Kidney epithelial cell (primary cell): ENCODE measurements around the gene LZTR1. TPM values are rescaled to one million over a fixed set of nuclear protein-coding genes. Genes with fewer than 3 reads are reported as not detected.

Experiments
- DNase-seq: peaks from one replicate; pipeline ENCODE4 v3.0.0-alpha.2; 2010; ENCODE audit warnings: low read depth
- H3K27me3 ChIP-seq: 2 replicates; pipeline ENCODE4 v1.6.0; 2011; ENCODE audit warnings: low read length; ENCODE audit not compliant: control insufficient read depth, insufficient read depth
- H3K36me3 ChIP-seq: 2 replicates; pipeline ENCODE4 v1.5.1; 2011; ENCODE audit warnings: low read length; ENCODE audit not compliant: control insufficient read depth, insufficient read depth
- H3K4me3 ChIP-seq: 2 replicates; pipeline ENCODE4 v1.5.1; 2011; ENCODE audit warnings: low read depth, mild to moderate bottlenecking, control low read depth, low read length
- total RNA-seq: library from RNA; depleted of rRNA; stranded (reverse); fragments of >200 nt; gene quantifications from 2 replicates; pipeline ENCODE4 v1.2.3, GENCODE V29; 2015
- TF ChIP-seq, protein P1 (sequence below): IDR thresholded peaks from 2 replicates; pipeline ENCODE4 v1.5.1; 2011; ENCODE audit warnings: mild to moderate bottlenecking, moderate library complexity, low read length, control low read depth, inconsistent platforms; ENCODE audit not compliant: insufficient read depth, poor library complexity, severe bottlenecking

LZTR1 gene
- total RNA-seq, 1 donor from 2014 or later, result 45.2 TPM

GRCh38 chr22:20983081-20983771 is 1.1 kb downstream of the LZTR1 start:
- H3K4me3 ChIP-seq, result peak overlapping the region; percentile 80
- TF ChIP-seq, protein P1, sequence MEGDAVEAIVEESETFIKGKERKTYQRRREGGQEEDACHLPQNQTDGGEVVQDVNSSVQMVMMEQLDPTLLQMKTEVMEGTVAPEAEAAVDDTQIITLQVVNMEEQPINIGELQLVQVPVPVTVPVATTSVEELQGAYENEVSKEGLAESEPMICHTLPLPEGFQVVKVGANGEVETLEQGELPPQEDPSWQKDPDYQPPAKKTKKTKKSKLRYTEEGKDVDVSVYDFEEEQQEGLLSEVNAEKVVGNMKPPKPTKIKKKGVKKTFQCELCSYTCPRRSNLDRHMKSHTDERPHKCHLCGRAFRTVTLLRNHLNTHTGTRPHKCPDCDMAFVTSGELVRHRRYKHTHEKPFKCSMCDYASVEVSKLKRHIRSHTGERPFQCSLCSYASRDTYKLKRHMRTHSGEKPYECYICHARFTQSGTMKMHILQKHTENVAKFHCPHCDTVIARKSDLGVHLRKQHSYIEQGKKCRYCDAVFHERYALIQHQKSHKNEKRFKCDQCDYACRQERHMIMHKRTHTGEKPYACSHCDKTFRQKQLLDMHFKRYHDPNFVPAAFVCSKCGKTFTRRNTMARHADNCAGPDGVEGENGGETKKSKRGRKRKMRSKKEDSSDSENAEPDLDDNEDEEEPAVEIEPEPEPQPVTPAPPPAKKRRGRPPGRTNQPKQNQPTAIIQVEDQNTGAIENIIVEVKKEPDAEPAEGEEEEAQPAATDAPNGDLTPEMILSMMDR, result no peak
- peaks cover 1% of the 10 kb centered on the region for H3K36me3 ChIP-seq
- no peak for DNase-seq
- no peaks in the 10 kb centered on the region for H3K27me3 ChIP-seq

GRCh38 chr22:20985720-20986119 is 3.6 kb downstream of the LZTR1 start:
- TF ChIP-seq, protein P1, result no peak
- DNase-seq, result no peak
- Histone ChIP-seq H3K27me3 (no peaks in the 10 kb centered on the region), H3K36me3 (peaks cover 1% of the 10 kb centered on the region), H3K4me3 (no peak overlapping the region)

DNA sequence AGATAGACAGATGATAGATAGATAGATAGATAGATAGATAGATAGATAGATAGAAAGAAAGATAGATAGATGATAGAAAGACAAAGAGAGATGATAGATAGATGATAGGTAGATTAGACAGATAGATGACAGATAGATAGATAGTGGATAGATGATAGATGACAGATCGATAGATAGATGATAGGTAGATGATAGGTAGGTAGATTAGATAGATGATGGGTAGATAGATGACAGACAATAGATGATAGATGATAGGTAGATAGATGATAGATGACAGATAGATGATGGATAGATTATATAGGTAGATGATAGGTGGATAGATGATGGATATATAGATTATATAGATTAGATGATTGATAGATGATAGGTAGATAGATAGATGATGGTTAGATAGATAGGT is 4.3 kb downstream of the LZTR1 start:
- Histone ChIP-seq H3K36me3 (peaks cover 1% of the 10 kb centered on the region), H3K4me3 (no peak overlapping the region), H3K27me3 (no peaks in the 10 kb centered on the region)
- TF ChIP-seq, protein P1, result no peak
- DNase-seq, result no peak

GRCh38 chr22:20987375-20987774 is 5.3 kb downstream of the LZTR1 start:
- Histone ChIP-seq H3K36me3 (peaks cover 1% of the 10 kb centered on the region), H3K4me3 (no peak overlapping the region), H3K27me3 (no peaks in the 10 kb centered on the region)
- TF ChIP-seq, protein P1, result no peak
- no peak for DNase-seq

GRCh38 chr22:20988573-20989322 is 6.7 kb downstream of the LZTR1 start:
- H3K36me3 ChIP-seq, result peaks cover 1% of the 10 kb centered on the region
- TF ChIP-seq, protein P1, result no peak
- no peak for DNase-seq

More at GRCh38 chr22:20988573-20989322, 6.7 kb downstream of the LZTR1 start:
- Histone ChIP-seq H3K4me3 (no peak overlapping the region), H3K27me3 (no peaks in the 10 kb centered on the region)
